Measurements from ENCODE around the gene AOAH. TPM values are rescaled to one million over a fixed set of nuclear protein-coding genes. Genes with fewer than 3 reads are reported as not detected.

AOAH gene
- total and polyA plus RNA-seq, 9 of the 15 experiments (the other 6 are each of a cell fraction or from before 2014, with no cell fraction given): not detected

GRCh38 chr7:36545291-36545690 is 179.0 kb downstream of the AOAH start (continued):
- no peak for TF ChIP-seq KAT7 (CRISPR knock-in tag; IDR thresholded peaks at IDR 0.05; ENCODE audit: borderline replicate concordance)
- TF ChIP-seq ILK (tag; IDR thresholded peaks at IDR 0.05; ENCODE audit: borderline replicate concordance, low read depth): no peak

- ATAC-seq: no peak
- H2AFZ ChIP-seq (ENCODE audit: low read depth, low read length): no peak overlapping the region
- H3K36me3 ChIP-seq (ENCODE audit: control insufficient read depth, insufficient read depth, low read length): no peaks in the 10 kb centered on the region
- no peak overlapping the region for H3K27ac ChIP-seq (ENCODE audit: extremely low read depth, low read depth, low read length)
- 0 out of 2 replicates have a peak, but pooled peaks cover 6% of the 10 kb centered on the region for H4K20me1 ChIP-seq (replicated peaks; ENCODE audit: control insufficient read depth, insufficient read depth, low read length)
- H3K4me2 ChIP-seq (ENCODE audit: insufficient read depth, low read length): no peak overlapping the region
- no peaks in the 10 kb centered on the region for H3K9me3 ChIP-seq (replicated peaks; ENCODE audit: control insufficient read depth, insufficient read depth, low read depth, low read length)
- TF ChIP-seq MIER1 (IDR thresholded peaks at IDR 0.05; ENCODE audit: low read depth): no peak
- TF ChIP-seq HES1 (IDR thresholded peaks at IDR 0.05; ENCODE audit: low read depth): no peak
- TF ChIP-seq CBFB (CRISPR knock-in tag; IDR thresholded peaks at IDR 0.05): no peak
- TF ChIP-seq ZNF274 (IDR thresholded peaks at IDR 0.05; ENCODE audit: borderline replicate concordance, low read depth, low read length): no peak
- TF ChIP-seq TRIM25 (IDR thresholded peaks at IDR 0.05; ENCODE audit: borderline replicate concordance): no peak
- no peak for TF ChIP-seq HIVEP1 (CRISPR knock-in tag; IDR thresholded peaks at IDR 0.05)
- no peak for TF ChIP-seq WHSC1 (IDR thresholded peaks at IDR 0.05; ENCODE audit: low read length)
- TF ChIP-seq CHCHD3 (CRISPR knock-in tag; IDR thresholded peaks at IDR 0.05): no peak
- TF ChIP-seq POLR3A (IDR thresholded peaks at IDR 0.05; ENCODE audit: borderline replicate concordance, extremely low read depth, insufficient read depth, insufficient read length): no peak
- no peak for TF ChIP-seq CTCFL (IDR thresholded peaks at IDR 0.05; ENCODE audit: borderline replicate concordance, insufficient read depth, low read depth, low read length, poor library complexity, severe bottlenecking)
- no peaks in the 10 kb centered on the region for H3K9me1 ChIP-seq (ENCODE audit: control insufficient read depth, insufficient read depth, low read length)
- H3K79me2 ChIP-seq (ENCODE audit: control insufficient read depth, insufficient read depth, low read length): no peaks in the 10 kb centered on the region
- H3K9ac ChIP-seq (ENCODE audit: insufficient read depth in 1 of 2, low read depth in 2 of 2, low read length in 2 of 2): no peak overlapping the region
- ChIA-PET CTCF (ENCODE audit: low intra/inter-chr PET ratio) (no interaction called here), POLR2A (no interaction called here)
- H3K4me3 ChIP-seq: no peak overlapping the region
- no peaks in the 10 kb centered on the region for H3K4me1 ChIP-seq (replicated peaks in 1 of 2; ENCODE audit: control insufficient read depth in 2 of 2, insufficient read depth in 2 of 2, low read length in 2 of 2)
- DNase-seq (ENCODE audit: extremely low read depth in 1 of 4, low spot score in 3 of 4): no peak
- peaks cover 19 to 30% of the 10 kb centered on the region in 2 experiments; a peak in 4 of 5 replicates for H3K27me3 ChIP-seq (ENCODE audit: control insufficient read depth in 2 of 2, insufficient read depth in 2 of 2, low read length in 2 of 2)
- under 1% methylated on average over 7 of the region's 7 CpGs for WGBS (ENCODE audit: insufficient coverage, low coverage, missing lambda C conversion rate)
- in situ Hi-C loops (cut with MboI) (no loop called here), intact Hi-C loops (cut with micrococcal nuclease) (no loop called here)
- FAIRE-seq: no peak
- BruUV-seq (replicated peaks): no TSS peak
Observed at GRCh38 chr7:36538126-36538525, 186.2 kb downstream of the AOAH start.
